Measurements from ENCODE around the gene MTHFD1.

Gene MTHFD1

DNA sequence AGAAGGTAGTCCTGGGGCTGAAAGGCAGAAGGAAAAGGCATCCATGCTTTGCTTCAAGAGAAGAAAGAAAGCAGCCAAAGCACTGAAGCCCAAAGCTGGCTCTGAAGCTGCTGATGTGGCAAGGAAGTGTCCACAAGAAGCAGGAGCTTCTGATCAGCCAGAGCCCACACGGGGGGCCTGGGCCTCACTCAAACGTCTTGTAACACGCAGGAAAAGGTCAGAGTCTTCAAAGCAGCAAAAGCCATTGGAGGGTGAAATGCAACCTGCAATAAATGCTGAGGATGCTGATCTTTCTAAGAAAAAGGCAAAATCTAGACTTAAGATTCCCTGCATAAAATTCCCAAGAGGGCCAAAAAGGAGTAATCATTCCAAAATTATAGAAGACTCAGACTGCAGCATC is 80.3 kb downstream of the MTHFD1 start:
- H3K4me3 ChIP-seq (ENCODE audit: low read length): no peak overlapping the region
- TF ChIP-seq, protein P1, sequence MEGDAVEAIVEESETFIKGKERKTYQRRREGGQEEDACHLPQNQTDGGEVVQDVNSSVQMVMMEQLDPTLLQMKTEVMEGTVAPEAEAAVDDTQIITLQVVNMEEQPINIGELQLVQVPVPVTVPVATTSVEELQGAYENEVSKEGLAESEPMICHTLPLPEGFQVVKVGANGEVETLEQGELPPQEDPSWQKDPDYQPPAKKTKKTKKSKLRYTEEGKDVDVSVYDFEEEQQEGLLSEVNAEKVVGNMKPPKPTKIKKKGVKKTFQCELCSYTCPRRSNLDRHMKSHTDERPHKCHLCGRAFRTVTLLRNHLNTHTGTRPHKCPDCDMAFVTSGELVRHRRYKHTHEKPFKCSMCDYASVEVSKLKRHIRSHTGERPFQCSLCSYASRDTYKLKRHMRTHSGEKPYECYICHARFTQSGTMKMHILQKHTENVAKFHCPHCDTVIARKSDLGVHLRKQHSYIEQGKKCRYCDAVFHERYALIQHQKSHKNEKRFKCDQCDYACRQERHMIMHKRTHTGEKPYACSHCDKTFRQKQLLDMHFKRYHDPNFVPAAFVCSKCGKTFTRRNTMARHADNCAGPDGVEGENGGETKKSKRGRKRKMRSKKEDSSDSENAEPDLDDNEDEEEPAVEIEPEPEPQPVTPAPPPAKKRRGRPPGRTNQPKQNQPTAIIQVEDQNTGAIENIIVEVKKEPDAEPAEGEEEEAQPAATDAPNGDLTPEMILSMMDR (conservative IDR thresholded peaks at IDR 0.05; ENCODE audit: low read depth, low read length): no peak
- DNase-seq (ENCODE audit: low read depth): no peak

DNA sequence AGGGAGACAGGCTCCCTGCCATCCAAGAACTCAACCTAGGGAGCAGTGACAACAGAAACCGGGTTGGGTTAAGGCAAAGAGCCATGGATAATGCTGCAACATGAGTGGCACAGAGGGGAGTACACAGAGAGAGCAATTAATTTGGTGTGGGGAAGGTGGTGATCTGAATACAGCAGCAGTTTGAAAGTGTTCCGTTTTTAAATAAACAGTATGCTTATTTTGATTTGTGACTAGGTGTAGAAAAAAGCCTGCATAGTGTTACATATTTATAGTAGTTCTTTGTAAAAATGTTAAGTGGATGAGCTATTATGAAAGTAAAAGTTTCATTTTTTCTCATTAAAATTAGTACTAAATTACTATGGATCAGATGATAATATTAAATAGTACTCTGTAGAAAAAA is 85.9 kb downstream of the MTHFD1 start:
- no peak overlapping the region for H3K4me3 ChIP-seq (ENCODE audit: low read length)
- no peak for DNase-seq (ENCODE audit: low read depth)
- TF ChIP-seq, protein P1 (conservative IDR thresholded peaks at IDR 0.05; ENCODE audit: low read depth, low read length): no peak

DNA sequence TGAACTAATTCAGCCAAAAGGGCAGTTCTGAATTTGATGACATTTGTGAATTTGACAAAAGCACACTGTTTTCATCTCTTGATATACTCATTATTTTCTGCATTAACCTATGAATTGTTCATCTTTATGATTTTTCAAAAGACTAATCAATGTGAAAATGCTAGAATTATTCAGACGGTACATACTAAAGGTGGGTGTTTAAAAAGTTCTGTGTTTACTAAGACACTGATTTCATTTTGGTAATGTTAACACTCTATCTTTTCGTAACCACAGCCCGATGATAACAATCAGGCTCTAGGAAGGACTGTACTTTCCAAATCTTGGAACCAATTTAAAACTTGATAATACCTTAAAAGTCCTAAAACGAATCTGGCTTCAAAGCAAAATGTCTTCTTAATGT is 86.5 kb downstream of the MTHFD1 start:
- DNase-seq (ENCODE audit: low read depth): no peak
- TF ChIP-seq, protein P1 (conservative IDR thresholded peaks at IDR 0.05; ENCODE audit: low read depth, low read length): no peak
- no peak overlapping the region for H3K4me3 ChIP-seq (ENCODE audit: low read length)

DNA sequence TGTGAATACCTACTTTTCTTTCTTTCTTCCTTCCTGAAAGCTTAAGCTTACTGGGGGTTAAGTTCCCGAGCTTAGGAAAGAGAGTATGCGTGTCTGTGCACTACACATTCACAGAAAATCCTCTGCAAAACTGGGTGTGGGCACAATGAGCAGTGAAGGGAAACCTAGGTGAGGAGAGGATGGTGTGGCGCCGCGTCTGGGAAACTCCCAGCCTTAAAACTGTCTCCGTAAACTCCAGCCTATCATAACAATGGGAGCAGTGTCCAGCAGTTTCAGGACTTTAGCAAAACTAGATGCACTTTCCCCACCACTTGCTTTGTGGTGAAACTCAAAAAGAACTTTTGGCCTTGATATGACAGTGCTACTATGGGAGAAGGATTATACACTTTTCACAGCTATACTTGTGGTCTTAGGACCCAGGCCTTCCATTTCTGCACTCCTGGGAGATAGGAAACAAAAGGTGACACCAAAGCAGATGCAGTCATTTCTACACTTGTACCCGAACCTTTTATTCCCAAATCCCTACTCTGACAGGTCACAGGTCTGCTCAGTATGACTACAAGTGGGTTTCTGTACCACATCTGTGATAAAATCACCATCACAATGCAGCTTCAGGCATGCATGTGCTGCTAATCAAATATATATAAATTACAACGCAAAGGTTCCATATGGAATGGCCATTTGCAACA is 87.6 kb downstream of the MTHFD1 start:
- no peak overlapping the region for H3K4me3 ChIP-seq (ENCODE audit: low read length)
- DNase-seq (ENCODE audit: low read depth): no peak
- TF ChIP-seq, protein P1 (conservative IDR thresholded peaks at IDR 0.05; ENCODE audit: low read depth, low read length): no peak

DNA sequence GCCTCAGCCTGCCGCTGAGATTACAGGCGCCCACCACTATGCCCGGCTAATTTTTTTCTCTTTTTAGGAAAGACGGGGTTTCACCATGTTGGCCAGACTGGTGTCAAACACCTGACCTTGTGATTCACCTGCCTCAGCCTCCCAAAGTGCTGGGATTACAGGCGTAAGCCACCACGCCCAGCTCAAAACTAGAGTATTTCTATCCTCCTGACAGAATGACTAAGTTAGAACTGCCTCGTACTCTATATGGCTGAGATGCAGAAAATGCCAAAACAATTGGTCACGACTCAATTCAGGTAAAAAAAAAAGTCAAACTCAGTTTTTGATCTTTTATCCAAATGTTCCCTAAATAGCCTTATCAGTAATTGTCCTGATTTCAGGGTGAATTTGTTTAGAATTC is 88.3 kb downstream of the MTHFD1 start:
- TF ChIP-seq, protein P1 (conservative IDR thresholded peaks at IDR 0.05; ENCODE audit: low read depth, low read length): no peak
- no peak for DNase-seq (ENCODE audit: low read depth)
- no peak overlapping the region for H3K4me3 ChIP-seq (ENCODE audit: low read length)

DNA sequence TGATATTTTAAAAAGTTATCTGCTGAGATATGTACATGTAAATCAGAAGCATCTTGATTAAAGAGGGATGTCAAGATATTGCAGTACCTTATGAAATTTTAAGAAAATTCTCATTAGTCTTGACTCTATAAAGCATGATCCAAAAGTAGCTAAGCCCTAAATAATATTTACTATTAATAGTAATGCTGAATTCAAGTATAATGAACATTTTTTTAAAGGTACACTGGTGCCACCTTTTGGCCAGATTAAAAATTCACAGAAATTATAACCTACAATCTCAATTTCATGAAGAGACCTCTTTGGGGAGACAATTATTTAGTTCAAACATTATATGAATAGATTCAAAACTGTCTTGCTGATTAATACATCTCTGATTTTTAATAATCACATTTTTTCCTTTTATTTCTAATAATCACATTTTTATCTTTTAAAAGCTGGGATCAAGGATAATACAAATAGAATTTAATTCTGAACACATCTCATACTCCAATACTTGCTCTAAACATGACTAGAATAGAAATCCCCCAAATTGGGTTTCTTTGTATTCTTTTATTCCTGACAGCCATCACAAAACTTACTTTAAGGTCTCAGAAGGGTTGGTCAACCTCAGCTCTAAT is 90.6 kb downstream of the MTHFD1 start:
- no peak overlapping the region for H3K4me3 ChIP-seq (ENCODE audit: low read length)
- no peak for DNase-seq (ENCODE audit: low read depth)
- TF ChIP-seq, protein P1 (conservative IDR thresholded peaks at IDR 0.05; ENCODE audit: low read depth, low read length): peak; percentile 35

DNA sequence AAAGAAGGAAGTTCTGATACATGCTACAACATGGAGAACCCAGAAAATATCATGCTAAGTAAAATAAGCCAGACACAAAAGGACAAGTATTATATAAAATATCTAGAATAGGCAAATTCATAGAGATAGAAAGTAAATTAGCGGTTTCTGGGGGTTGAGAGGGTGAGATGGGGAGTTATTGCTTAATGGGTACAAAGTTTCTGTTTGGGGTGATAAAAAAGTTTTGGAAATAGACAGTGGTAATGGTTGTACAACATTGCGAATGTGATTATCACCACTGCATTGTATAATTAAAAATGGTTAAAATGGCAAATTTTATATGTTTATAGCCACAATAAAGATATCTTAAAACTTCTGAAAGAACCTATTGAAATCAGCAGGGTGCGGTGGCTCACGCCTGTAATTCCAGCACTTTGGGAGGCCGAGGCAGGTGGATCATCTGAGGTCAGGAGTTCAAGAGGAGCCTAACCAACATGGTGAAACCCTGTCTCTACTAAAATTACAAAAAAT is 100.5 kb downstream of the MTHFD1 start:
- DNase-seq (ENCODE audit: low read depth): no peak
- TF ChIP-seq, protein P1 (conservative IDR thresholded peaks at IDR 0.05; ENCODE audit: low read depth, low read length): no peak
- H3K4me3 ChIP-seq (ENCODE audit: low read length): no peak overlapping the region

Data from retinal pigment epithelial cell (primary cell).